Peyer's patch (tissue), 4 donors: ENCODE results near the gene HS6ST3.

Experiments used
- POLR2A ChIP-seq, 2 donors: fragments of 450-650 bp; IDR thresholded peaks; one replicate each; pipeline ENCODE4 v1.5.1; 2017; ENCODE audit warnings: antibody characterized with exemption in 2 of 2, mild to moderate bottlenecking in 2 of 2, moderate library complexity in 2 of 2
- TF ChIP-seq, protein P1 (sequence below), 6 experiments: fragments of 450-650 bp in 4 of 6; fragments of 200-600 bp in 2 of 6; sonication (generic) in 1 of 6; IDR thresholded peaks; one replicate each; pipeline ENCODE4 v1.5.1; 2017 to 2019; ENCODE audit warnings: antibody characterized with exemption in 6 of 6, mild to moderate bottlenecking in 3 of 6, moderate library complexity in 1 of 6

DNA sequence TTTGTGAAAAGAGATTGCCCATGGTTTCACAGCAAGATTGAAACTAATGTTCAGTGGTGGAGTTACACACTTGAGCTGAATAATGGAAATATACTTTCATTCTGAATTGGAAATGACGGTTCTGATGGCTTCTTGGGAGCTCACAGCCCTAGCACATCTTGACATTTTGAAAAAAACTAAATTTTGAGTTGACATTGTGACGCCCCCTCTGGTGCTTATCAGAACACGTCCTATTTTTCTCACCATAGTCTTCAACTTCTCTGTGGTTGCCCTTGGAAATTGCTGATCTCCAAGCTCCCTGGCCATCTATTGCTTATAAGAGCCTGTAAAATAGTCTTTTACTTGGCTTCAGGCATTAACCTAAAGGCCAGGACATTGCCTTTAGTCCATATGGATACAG is 702.3 kb downstream of the HS6ST3 start:
- TF ChIP-seq, protein P1, sequence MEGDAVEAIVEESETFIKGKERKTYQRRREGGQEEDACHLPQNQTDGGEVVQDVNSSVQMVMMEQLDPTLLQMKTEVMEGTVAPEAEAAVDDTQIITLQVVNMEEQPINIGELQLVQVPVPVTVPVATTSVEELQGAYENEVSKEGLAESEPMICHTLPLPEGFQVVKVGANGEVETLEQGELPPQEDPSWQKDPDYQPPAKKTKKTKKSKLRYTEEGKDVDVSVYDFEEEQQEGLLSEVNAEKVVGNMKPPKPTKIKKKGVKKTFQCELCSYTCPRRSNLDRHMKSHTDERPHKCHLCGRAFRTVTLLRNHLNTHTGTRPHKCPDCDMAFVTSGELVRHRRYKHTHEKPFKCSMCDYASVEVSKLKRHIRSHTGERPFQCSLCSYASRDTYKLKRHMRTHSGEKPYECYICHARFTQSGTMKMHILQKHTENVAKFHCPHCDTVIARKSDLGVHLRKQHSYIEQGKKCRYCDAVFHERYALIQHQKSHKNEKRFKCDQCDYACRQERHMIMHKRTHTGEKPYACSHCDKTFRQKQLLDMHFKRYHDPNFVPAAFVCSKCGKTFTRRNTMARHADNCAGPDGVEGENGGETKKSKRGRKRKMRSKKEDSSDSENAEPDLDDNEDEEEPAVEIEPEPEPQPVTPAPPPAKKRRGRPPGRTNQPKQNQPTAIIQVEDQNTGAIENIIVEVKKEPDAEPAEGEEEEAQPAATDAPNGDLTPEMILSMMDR (IDR thresholded peaks at IDR 0.05) = no peak
- no peak for TF ChIP-seq POLR2A (IDR thresholded peaks at IDR 0.05)
